ENCODE results near the gene NLE1. TPM values are rescaled to one million over a fixed set of nuclear protein-coding genes. Genes with fewer than 3 reads are reported as not detected.
"Not testable (repeated sequence)": the region's sequence is repeated elsewhere in the genome, so short reads cannot be mapped to it uniquely, and the experiment has no call there.

NLE1 gene
- total RNA-seq, 1 donor from 2014 or later: 19.3 TPM

- Histone ChIP-seq H3K4me3 (ENCODE audit: low read depth, low read length) (no peak overlapping the region), H3K27me3 (ENCODE audit: control insufficient read depth, insufficient read depth, low read length) (peaks cover 3% of the 10 kb centered on the region)
These were observed 25.3 kb downstream of the NLE1 start for GRCh38 chr17:35116845-35117244.

DNA sequence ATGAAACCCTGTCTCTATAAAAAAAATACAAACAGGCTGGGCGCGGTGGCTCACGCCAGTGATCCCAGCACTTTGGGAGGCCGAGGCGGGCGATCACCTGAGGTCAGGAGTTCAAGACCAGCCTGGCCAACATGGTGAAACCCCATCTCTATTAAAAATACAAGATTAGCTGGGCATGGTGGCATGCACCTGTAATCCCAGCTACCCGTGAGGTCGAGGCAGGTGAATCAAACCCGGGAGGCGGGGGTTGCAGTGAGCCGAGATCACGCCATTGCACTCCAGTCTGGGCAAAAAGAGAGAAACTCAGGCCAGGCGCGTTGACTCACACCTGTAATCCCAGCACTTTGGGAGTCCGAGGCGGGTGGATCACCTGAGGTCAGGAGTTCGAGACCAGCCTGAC, 31.3 kb downstream of the NLE1 start:
- not testable (repeated sequence) for H3K27me3 ChIP-seq (ENCODE audit: control insufficient read depth, insufficient read depth, low read length); DNase-seq (ENCODE audit: low read depth)

More at GRCh38 chr17:35116845-35117244, 25.3 kb downstream of the NLE1 start:
- H3K36me3 ChIP-seq (ENCODE audit: control insufficient read depth, insufficient read depth, low read length): no peaks in the 10 kb centered on the region
- TF ChIP-seq, protein P1, sequence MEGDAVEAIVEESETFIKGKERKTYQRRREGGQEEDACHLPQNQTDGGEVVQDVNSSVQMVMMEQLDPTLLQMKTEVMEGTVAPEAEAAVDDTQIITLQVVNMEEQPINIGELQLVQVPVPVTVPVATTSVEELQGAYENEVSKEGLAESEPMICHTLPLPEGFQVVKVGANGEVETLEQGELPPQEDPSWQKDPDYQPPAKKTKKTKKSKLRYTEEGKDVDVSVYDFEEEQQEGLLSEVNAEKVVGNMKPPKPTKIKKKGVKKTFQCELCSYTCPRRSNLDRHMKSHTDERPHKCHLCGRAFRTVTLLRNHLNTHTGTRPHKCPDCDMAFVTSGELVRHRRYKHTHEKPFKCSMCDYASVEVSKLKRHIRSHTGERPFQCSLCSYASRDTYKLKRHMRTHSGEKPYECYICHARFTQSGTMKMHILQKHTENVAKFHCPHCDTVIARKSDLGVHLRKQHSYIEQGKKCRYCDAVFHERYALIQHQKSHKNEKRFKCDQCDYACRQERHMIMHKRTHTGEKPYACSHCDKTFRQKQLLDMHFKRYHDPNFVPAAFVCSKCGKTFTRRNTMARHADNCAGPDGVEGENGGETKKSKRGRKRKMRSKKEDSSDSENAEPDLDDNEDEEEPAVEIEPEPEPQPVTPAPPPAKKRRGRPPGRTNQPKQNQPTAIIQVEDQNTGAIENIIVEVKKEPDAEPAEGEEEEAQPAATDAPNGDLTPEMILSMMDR (IDR thresholded peaks at IDR 0.05; ENCODE audit: insufficient read depth, low read length, poor library complexity, severe bottlenecking): no peak
- DNase-seq (ENCODE audit: low read depth): no peak

DNA sequence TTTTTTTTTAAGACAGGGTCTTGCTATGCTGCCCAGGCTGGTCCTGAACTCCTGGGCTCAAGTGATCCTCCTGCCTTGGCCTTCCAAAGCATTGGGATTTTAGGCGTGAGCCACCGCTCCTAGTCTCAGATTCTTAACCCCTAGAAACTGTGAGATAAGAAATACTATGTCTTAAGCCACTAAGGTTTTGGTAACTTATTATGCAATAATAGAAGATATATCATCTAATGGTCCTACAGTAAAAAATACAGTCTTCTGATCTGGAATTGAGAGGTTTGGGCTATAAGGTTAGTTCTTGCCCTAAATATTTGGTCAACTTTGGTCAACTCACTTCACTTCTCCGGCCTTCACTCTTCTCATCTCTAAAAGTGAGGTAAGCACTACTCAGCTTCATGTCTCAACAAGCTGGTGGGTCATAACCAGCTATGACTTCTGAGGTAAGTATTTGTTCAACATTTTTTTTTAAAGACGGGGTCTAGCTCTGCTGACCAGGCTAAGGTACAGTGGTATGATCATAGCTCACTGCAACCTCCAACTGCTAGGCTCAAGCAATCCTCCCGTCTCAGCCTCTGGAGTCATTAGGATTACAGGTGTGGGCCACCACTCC, 37.2 kb downstream of the NLE1 start:
- TF ChIP-seq, protein P1 (IDR thresholded peaks at IDR 0.05; ENCODE audit: insufficient read depth, low read length, poor library complexity, severe bottlenecking): no peak
- Histone ChIP-seq H3K36me3 (ENCODE audit: control insufficient read depth, insufficient read depth, low read length) (no peaks in the 10 kb centered on the region), H3K4me3 (ENCODE audit: low read depth, low read length) (no peak overlapping the region), H3K27me3 (ENCODE audit: control insufficient read depth, insufficient read depth, low read length) (no peaks in the 10 kb centered on the region)
- DNase-seq (ENCODE audit: low read depth): no peak

More for the DNA sequence above, 31.3 kb downstream of the NLE1 start:
- not testable (repeated sequence) for H3K4me3 ChIP-seq (ENCODE audit: low read depth, low read length); H3K36me3 ChIP-seq (ENCODE audit: control insufficient read depth, insufficient read depth, low read length)

DNA sequence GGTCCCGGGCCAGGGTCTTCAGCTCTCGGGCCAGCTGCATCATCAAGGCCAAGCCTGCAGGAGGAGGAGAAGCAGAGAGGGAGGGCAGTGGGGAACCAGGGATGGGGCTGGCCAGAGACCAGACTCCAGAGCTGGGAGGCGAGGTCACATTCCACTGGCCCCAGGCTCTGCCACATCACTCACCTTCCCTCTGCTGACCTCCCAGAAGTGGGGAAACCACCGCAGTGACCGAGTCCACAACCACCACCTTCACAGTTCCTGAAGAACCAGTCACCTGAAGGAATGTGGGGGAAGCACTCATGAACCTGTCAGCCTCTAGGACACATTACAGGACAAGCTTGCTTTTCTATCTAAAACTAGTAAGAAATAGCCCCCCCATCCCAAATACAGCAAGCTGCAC, 38.8 kb downstream of the NLE1 start:
- no peak for DNase-seq (ENCODE audit: low read depth)
- TF ChIP-seq, protein P1 (IDR thresholded peaks at IDR 0.05; ENCODE audit: insufficient read depth, low read length, poor library complexity, severe bottlenecking): no peak
- H3K36me3 ChIP-seq (ENCODE audit: control insufficient read depth, insufficient read depth, low read length): no peaks in the 10 kb centered on the region
- no peaks in the 10 kb centered on the region for H3K27me3 ChIP-seq (ENCODE audit: control insufficient read depth, insufficient read depth, low read length)
- H3K4me3 ChIP-seq (ENCODE audit: low read depth, low read length): no peak overlapping the region

DNA sequence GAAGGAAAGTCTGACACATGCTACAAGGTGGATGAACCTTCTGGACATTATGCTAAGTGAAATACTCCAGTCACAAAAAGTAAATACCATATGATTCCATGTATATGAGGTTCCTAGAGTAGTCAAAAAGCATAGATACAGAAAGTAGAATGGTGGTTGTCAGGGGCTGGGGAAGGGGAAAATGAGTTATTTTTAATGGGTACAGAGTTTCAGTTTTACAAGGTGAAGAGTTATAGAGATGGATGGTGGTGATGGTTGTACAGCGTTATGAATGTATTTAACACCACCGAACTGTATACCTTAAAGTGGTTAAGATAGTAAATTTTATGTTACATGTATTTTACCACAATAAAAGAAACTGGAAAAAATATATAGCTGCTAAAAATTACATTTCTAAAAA, 40.4 kb downstream of the NLE1 start:
- DNase-seq (ENCODE audit: low read depth): no peak
- Histone ChIP-seq H3K4me3 (ENCODE audit: low read depth, low read length) (no peak overlapping the region), H3K27me3 (ENCODE audit: control insufficient read depth, insufficient read depth, low read length) (no peaks in the 10 kb centered on the region), H3K36me3 (ENCODE audit: control insufficient read depth, insufficient read depth, low read length) (no peaks in the 10 kb centered on the region)
- TF ChIP-seq, protein P1 (IDR thresholded peaks at IDR 0.05; ENCODE audit: insufficient read depth, low read length, poor library complexity, severe bottlenecking): no peak

GRCh38 chr17:35101036-35101435, 41.1 kb downstream of the NLE1 start:
- TF ChIP-seq, protein P1 (IDR thresholded peaks at IDR 0.05; ENCODE audit: insufficient read depth, low read length, poor library complexity, severe bottlenecking): no peak

More at GRCh38 chr17:35101036-35101435, 41.1 kb downstream of the NLE1 start:
- Histone ChIP-seq H3K4me3 (ENCODE audit: low read depth, low read length) (no peak overlapping the region), H3K36me3 (ENCODE audit: control insufficient read depth, insufficient read depth, low read length) (no peaks in the 10 kb centered on the region), H3K27me3 (ENCODE audit: control insufficient read depth, insufficient read depth, low read length) (no peaks in the 10 kb centered on the region)
- no peak for DNase-seq (ENCODE audit: low read depth)

All from kidney epithelial cell (primary cell).